ENCODE measurements around the gene SLC25A51.

GRCh38 chr9:37944266-37944650, 40.3 kb upstream of the SLC25A51 start:
- TF ChIP-seq CTCF (IDR thresholded peaks at IDR 0.05; ENCODE audit: poor library complexity) (no peak), EZH2 (IDR thresholded peaks at IDR 0.05; ENCODE audit: borderline replicate concordance) (no peak)
